ENCODE measurements around the gene WNT1. TPM values are rescaled to one million over a fixed set of nuclear protein-coding genes. Genes with fewer than 3 reads are reported as not detected.

The WNT1 gene
- total and polyA plus RNA-seq, 9 of the 15 experiments (the other 6 are each of a cell fraction or from before 2014, with no cell fraction given), result not detected

DNA sequence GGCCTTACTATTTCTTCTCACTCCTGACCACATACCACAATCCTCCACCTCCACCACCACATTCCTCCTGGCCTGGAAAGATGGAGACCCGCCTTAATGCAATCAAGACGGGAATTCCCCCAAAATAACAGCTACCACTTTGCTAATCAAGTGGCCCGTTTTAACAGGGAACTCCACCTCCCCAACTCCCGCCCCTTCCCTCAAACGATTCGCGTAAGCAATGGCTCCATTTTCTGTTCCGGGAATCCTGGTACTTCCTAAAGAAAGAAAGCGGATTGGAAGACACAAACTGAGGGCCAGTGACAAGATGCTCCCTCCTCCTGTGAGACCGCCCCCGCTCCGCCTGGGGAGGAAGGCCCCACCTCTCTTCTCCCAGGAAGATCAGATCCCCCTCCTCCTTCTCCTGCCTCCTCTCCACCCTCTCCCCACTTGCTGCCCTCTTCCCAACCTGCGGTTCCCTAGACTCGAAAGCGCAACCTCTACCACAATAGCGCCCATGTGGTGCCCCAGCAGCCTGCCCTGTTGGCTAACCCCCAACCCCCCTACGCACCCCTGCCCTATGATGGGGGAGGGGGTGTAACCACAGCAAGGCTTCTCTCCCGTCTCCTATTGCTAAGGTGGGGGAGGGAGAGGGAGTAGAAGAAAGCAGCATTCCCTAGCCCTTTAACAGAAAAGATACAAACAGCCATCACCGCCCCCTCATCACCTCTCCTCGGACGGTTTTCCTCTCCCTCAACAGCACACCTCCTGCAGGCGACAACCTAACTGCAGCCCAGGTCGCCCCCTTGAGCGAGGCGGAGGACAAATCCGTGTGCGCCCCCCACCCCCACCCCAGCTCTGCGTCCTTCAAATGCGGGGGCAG, 21.6 kb upstream of the WNT1 start:
- H3K4me2 ChIP-seq (ENCODE audit: insufficient read depth, low read length), result peak overlapping the region; percentile 89
- H3K27ac ChIP-seq (ENCODE audit: extremely low read depth, low read depth, low read length), result peak overlapping the region; percentile 71
- POLR2A ChIA-PET, result interaction anchor here (1.2 kb wide), 1 partner anchor 104 kb away, joined by 4 read pairs; the partner anchor contains the start of gene DDX23
- intact Hi-C loops (cut with micrococcal nuclease), result no loop called here
- DNase-seq (ENCODE audit: extremely low read depth in 1 of 4, low spot score in 3 of 4), result peak; percentile 87 to 94 (median 90)
- 0% methylated on average over 23 of the region's 29 CpGs for WGBS (ENCODE audit: insufficient coverage, low coverage, missing lambda C conversion rate)
- peaks cover 55% of the 10 kb centered on the region for H3K79me2 ChIP-seq (ENCODE audit: control insufficient read depth, insufficient read depth, low read length)
- H3K4me3 ChIP-seq, result peak overlapping the region; percentile 89
- H3K9ac ChIP-seq (ENCODE audit: insufficient read depth in 1 of 2, low read depth in 2 of 2, low read length in 2 of 2), result peak overlapping the region; percentile 69 to 91
- peak overlapping the region; percentile 81 for H2AFZ ChIP-seq (ENCODE audit: low read depth, low read length)
- CTCF ChIA-PET (ENCODE audit: low intra/inter-chr PET ratio), result interaction anchor here (0.6 kb wide), 2 partner anchors 204 to 973 kb away, joined by 3 read pairs; no protein-coding TSS in a partner anchor
- H3K27me3 ChIP-seq (ENCODE audit: control insufficient read depth in 2 of 2, insufficient read depth in 2 of 2, low read length in 2 of 2), result no peaks in the 10 kb centered on the region
- peaks cover 39% of the 10 kb centered on the region for H3K36me3 ChIP-seq (ENCODE audit: control insufficient read depth, insufficient read depth, low read length)
- no TSS peak for BruUV-seq (replicated peaks)
- peak; percentile 82 for ATAC-seq
- in situ Hi-C loops (cut with MboI), result no loop called here
- H3K9me1 ChIP-seq (ENCODE audit: control insufficient read depth, insufficient read depth, low read length), result peaks cover 4% of the 10 kb centered on the region
- FAIRE-seq, result peak; percentile 97
- peaks cover 6% of the 10 kb centered on the region; the same call in 1 of the 2 replicates for H4K20me1 ChIP-seq (replicated peaks; ENCODE audit: control insufficient read depth, insufficient read depth, low read length)
- H3K9me3 ChIP-seq (replicated peaks; ENCODE audit: control insufficient read depth, insufficient read depth, low read depth, low read length), result no peaks in the 10 kb centered on the region
- H3K4me1 ChIP-seq (replicated peaks in 1 of 2; ENCODE audit: control insufficient read depth in 2 of 2, insufficient read depth in 2 of 2, low read length in 2 of 2), result peaks cover 9 to 21% of the 10 kb centered on the region in 2 experiments; a peak in 4 of 5 replicates
- TF ChIP-seq NRF1 (conservative IDR thresholded peaks at IDR 0.05 in 1 of 2, IDR thresholded peaks at IDR 0.05 in 1 of 2) (0 out of 4 replicates have a peak, but pooled peaks have one; percentile 8 to 11), ZBTB7A (IDR thresholded peaks at IDR 0.05; ENCODE audit: borderline replicate concordance, control insufficient read depth, low read depth, low read length) (peak; percentile 16; the same call in 1 of the 2 replicates), PML (IDR thresholded peaks at IDR 0.05; ENCODE audit: low read length) (no peak), ZNF717 (CRISPR knock-in tag; IDR thresholded peaks at IDR 0.05) (no peak), ATF7 (IDR thresholded peaks at IDR 0.05) (0 out of 2 replicates have a peak, but pooled peaks have one; percentile 7), KLF16 (IDR thresholded peaks at IDR 0.05) (0 out of 2 replicates have a peak, but pooled peaks have one; percentile 16), ZNF707 (CRISPR knock-in tag; conservative IDR thresholded peaks at IDR 0.05) (no peak), RBM15 (IDR thresholded peaks at IDR 0.05; ENCODE audit: insufficient read depth, low read length) (no peak), MECOM (CRISPR knock-in tag; IDR thresholded peaks at IDR 0.05) (no peak), ELK3 (CRISPR knock-in tag; IDR thresholded peaks at IDR 0.05) (no peak), NFYB (IDR thresholded peaks at IDR 0.05; ENCODE audit: extremely low read depth, insufficient read length) (no peak), POLR2AphosphoS5 (IDR thresholded peaks at IDR 0.05; ENCODE audit: control insufficient read depth, insufficient read depth, low read depth, low read length) (no peak; the same call in 1 of the 2 replicates), HDAC2 (IDR thresholded peaks at IDR 0.05) (no peak; the same call in 1 of the 2 replicates), GTF2A2 (tag; IDR thresholded peaks at IDR 0.05) (no peak), CEBPG (CRISPR knock-in tag; IDR thresholded peaks at IDR 0.05) (no peak; the same call in 1 of the 2 replicates), CEBPG (tag; conservative IDR thresholded peaks at IDR 0.05 in 1 of 2, IDR thresholded peaks at IDR 0.05 in 1 of 2) (no peak), ZBTB8A (IDR thresholded peaks at IDR 0.05; ENCODE audit: partially characterized antibody) (no peak), SLC30A9 (CRISPR knock-in tag; IDR thresholded peaks at IDR 0.05) (no peak), ZFP36 (IDR thresholded peaks at IDR 0.05; ENCODE audit: low read depth, low read length, partially characterized antibody) (no peak), ELF1 (tag; IDR thresholded peaks at IDR 0.05) (peak; percentile 58; the same call in 1 of the 2 replicates)
- TF ChIP-seq, protein P1, sequence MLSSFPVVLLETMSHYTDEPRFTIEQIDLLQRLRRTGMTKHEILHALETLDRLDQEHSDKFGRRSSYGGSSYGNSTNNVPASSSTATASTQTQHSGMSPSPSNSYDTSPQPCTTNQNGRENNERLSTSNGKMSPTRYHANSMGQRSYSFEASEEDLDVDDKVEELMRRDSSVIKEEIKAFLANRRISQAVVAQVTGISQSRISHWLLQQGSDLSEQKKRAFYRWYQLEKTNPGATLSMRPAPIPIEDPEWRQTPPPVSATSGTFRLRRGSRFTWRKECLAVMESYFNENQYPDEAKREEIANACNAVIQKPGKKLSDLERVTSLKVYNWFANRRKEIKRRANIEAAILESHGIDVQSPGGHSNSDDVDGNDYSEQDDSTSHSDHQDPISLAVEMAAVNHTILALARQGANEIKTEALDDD (IDR thresholded peaks at IDR 0.05), result no peak

All from K562 (cell line).